SK-N-SH (cell line): ENCODE data around the gene FSHR. TPM values are rescaled to one million over a fixed set of nuclear protein-coding genes. Genes with fewer than 3 reads are reported as not detected.

ENCODE experiments used
- CTCF ChIA-PET: fragments of 300-600, 350-600 bp; formaldehyde crosslinking; extraction: SDS; loops from one replicate; lab custom pipeline; 2021; lab: Yijun Ruan, JAX
- POLR2A ChIA-PET: fragments of 350-600 bp; sonication (Branson Sonifier 250); formaldehyde crosslinking; extraction: SDS; loops from one replicate; lab custom pipeline; 2020; ENCODE audit warnings: antibody characterized with exemption, inconsistent platforms; lab: Yijun Ruan, JAX
- DNase-seq: peaks from one replicate; pipeline ENCODE4 v3.0.0; 2012
- H2AFZ ChIP-seq: fragments of 200-600 bp; sonication (generic); 2 replicates; pipeline ENCODE4 v1.8.1; 2016; ENCODE audit warnings: antibody characterized with exemption, mild to moderate bottlenecking, low read depth
- H3F3A ChIP-seq: fragments of 200-600 bp; sonication (generic); replicated peaks from 2 replicates; pipeline ENCODE3; 2016; ENCODE audit warnings: antibody characterized with exemption, mild to moderate bottlenecking; ENCODE audit not compliant: insufficient read depth
- H3K27ac ChIP-seq, 2 experiments: fragments of 200-500 bp in 1 of 2; fragments of 200-600 bp in 1 of 2; sonication (Bioruptor generic) in 1 of 2; sonication (generic), shearing (Covaris generic) in 1 of 2; 2 replicates each; pipeline versions ENCODE4 v1.5.1 to v1.6.1; 2014 to 2016; ENCODE audit warnings: low read depth in 2 of 2, inconsistent platforms in 1 of 2, low read length in 1 of 2, mild to moderate bottlenecking in 1 of 2, mixed read lengths in 1 of 2
- H3K27me3 ChIP-seq: fragments of 200-600 bp; sonication (generic), shearing (Covaris generic); 2 replicates; pipeline ENCODE4 v1.6.1; 2016; ENCODE audit warnings: mixed run types; ENCODE audit not compliant: insufficient read depth
- H3K36me3 ChIP-seq, 2 experiments: fragments of 200-500 bp in 1 of 2; fragments of 200-600 bp in 1 of 2; sonication (Bioruptor generic) in 1 of 2; sonication (generic) in 1 of 2; replicated peaks in 1 of 2; 2 replicates each; pipeline versions ENCODE3 to v1.5.1; 2014 to 2016; ENCODE audit warnings: low read length in 1 of 2, mild to moderate bottlenecking in 1 of 2; ENCODE audit not compliant: insufficient read depth in 2 of 2, control insufficient read depth in 1 of 2
- H3K4me1 ChIP-seq, 2 experiments: fragments of 200-500 bp in 1 of 2; fragments of 200-600 bp in 1 of 2; sonication (Bioruptor generic) in 1 of 2; sonication (generic), shearing (Covaris generic) in 1 of 2; 2 replicates each; pipeline versions ENCODE4 v1.5.1 to v1.6.1; 2014 to 2016; ENCODE audit warnings: low read depth in 1 of 2, low read length in 1 of 2, mixed run types in 1 of 2; ENCODE audit not compliant: insufficient read depth in 2 of 2, control insufficient read depth in 1 of 2
- H3K4me2 ChIP-seq: fragments of 200-600 bp; sonication (generic), shearing (Covaris generic); 2 replicates; pipeline ENCODE4 v1.6.1; 2017; ENCODE audit warnings: mixed run types
- H3K4me3 ChIP-seq, 2 experiments: fragments of 200-500 bp in 1 of 2; fragments of 200-600 bp in 1 of 2; sonication (Bioruptor generic) in 1 of 2; sonication (generic), shearing (Covaris generic) in 1 of 2; 2 replicates each; pipeline versions ENCODE4 v1.5.1 to v1.8.1; 2014 to 2016; ENCODE audit warnings: low read depth in 2 of 2, inconsistent platforms in 1 of 2, low read length in 1 of 2, mild to moderate bottlenecking in 1 of 2, mixed read lengths in 1 of 2, moderate library complexity in 1 of 2
- H3K79me2 ChIP-seq: fragments of 200-600 bp; sonication (generic); 2 replicates; pipeline ENCODE4 v1.8.1; 2017; ENCODE audit warnings: mild to moderate bottlenecking; ENCODE audit not compliant: insufficient read depth
- H3K9ac ChIP-seq: fragments of 200-600 bp; sonication (generic); 2 replicates; pipeline ENCODE4 v1.6.1; 2017; ENCODE audit warnings: mixed run types
- H3K9me2 ChIP-seq: fragments of 200-600 bp; sonication (generic); 2 replicates; pipeline ENCODE4 v1.6.1; 2017; ENCODE audit warnings: mixed run types
- H3K9me3 ChIP-seq: fragments of 200-600 bp; sonication (generic); 2 replicates; pipeline ENCODE4 v1.6.1; 2017; ENCODE audit warnings: mixed run types, mild to moderate bottlenecking, moderate library complexity
- H4K20me1 ChIP-seq: fragments of 200-600 bp; sonication (generic); 2 replicates; pipeline ENCODE4 v1.6.1; 2017; ENCODE audit warnings: mild to moderate bottlenecking, mixed run types; ENCODE audit not compliant: insufficient read depth
- CHD2 ChIP-seq: fragments of 150-350 bp; IDR thresholded peaks from 2 replicates; pipeline ENCODE4 v1.6.1; 2018; ENCODE audit warnings: low read length; ENCODE audit not compliant: partially characterized antibody
- CTCF ChIP-seq: fragments of 200-600 bp; sonication (generic); IDR thresholded peaks from 2 replicates; pipeline ENCODE4 v1.6.1; 2017; ENCODE audit warnings: antibody characterized with exemption, mild to moderate bottlenecking, moderate library complexity
- EZH2phosphoT487 ChIP-seq: fragments of 200-600 bp; sonication (generic); IDR thresholded peaks from 2 replicates; pipeline ENCODE4 v1.6.1; 2017; ENCODE audit warnings: low read depth, mixed run types, mild to moderate bottlenecking, antibody characterized with exemption, moderate library complexity, borderline replicate concordance
- FOSL2 ChIP-seq: IDR thresholded peaks from 2 replicates; pipeline ENCODE4 v1.4.0; 2012; ENCODE audit warnings: low read depth, mild to moderate bottlenecking, moderate library complexity, borderline replicate concordance
- FOXJ3 ChIP-seq: sonication (generic); formaldehyde crosslinking; IDR thresholded peaks from 2 replicates; pipeline ENCODE4 v1.5.1; 2020; ENCODE audit warnings: mild to moderate bottlenecking, missing genetic modification reagents
- FOXM1 ChIP-seq: IDR thresholded peaks from 2 replicates; pipeline ENCODE4 v1.4.0; 2012; ENCODE audit warnings: low read depth, mild to moderate bottlenecking
- GABPA ChIP-seq: IDR thresholded peaks from 2 replicates; pipeline ENCODE4 v1.4.0; 2012; ENCODE audit warnings: low read depth, mild to moderate bottlenecking
- IRF3 ChIP-seq: fragments of 150-350 bp; IDR thresholded peaks from 2 replicates; pipeline ENCODE4 v1.6.1; 2016; ENCODE audit warnings: mild to moderate bottlenecking, low read depth, low read length
- JUND ChIP-seq: IDR thresholded peaks from 2 replicates; pipeline ENCODE4 v1.4.0; 2012
- MAX ChIP-seq: IDR thresholded peaks from 2 replicates; pipeline ENCODE4 v1.4.0; 2012; ENCODE audit warnings: low read depth
- MXI1 ChIP-seq: IDR thresholded peaks from 2 replicates; pipeline ENCODE4 v1.6.1; 2012; ENCODE audit warnings: mild to moderate bottlenecking, low read depth, low read length, improper control_type of control experiment
- RAD21 ChIP-seq: IDR thresholded peaks from 2 replicates; pipeline ENCODE4 v1.6.1; 2012; ENCODE audit warnings: mild to moderate bottlenecking, low read length
- RCOR1 ChIP-seq: fragments of 150-350 bp; IDR thresholded peaks from 2 replicates; pipeline ENCODE4 v1.6.1; 2017; ENCODE audit warnings: antibody characterized with exemption, low read length
- RXRA ChIP-seq: IDR thresholded peaks from 2 replicates; pipeline ENCODE4 v1.4.0; 2012; ENCODE audit warnings: low read depth, mild to moderate bottlenecking, borderline replicate concordance
- SIN3A ChIP-seq: IDR thresholded peaks from 2 replicates; pipeline ENCODE4 v1.6.1; 2012; ENCODE audit warnings: low read depth, mild to moderate bottlenecking, low read length, moderate library complexity, borderline replicate concordance
- SMC3 ChIP-seq: IDR thresholded peaks from 2 replicates; pipeline ENCODE4 v1.6.1; 2012; ENCODE audit warnings: low read depth, low read length, improper control_type of control experiment
- TAF1 ChIP-seq: IDR thresholded peaks from 2 replicates; pipeline ENCODE4 v1.6.1; 2012; ENCODE audit warnings: low read depth, mild to moderate bottlenecking, low read length, moderate library complexity, borderline replicate concordance
- TEAD4 ChIP-seq: IDR thresholded peaks from 2 replicates; pipeline ENCODE4 v1.4.0; 2012; ENCODE audit warnings: mild to moderate bottlenecking, borderline replicate concordance; ENCODE audit not compliant: insufficient read depth
- USF1 ChIP-seq: IDR thresholded peaks from 2 replicates; pipeline ENCODE4 v1.4.0; 2012; ENCODE audit warnings: low read depth, borderline replicate concordance
- YY1 ChIP-seq: IDR thresholded peaks from 2 replicates; pipeline ENCODE4 v1.4.0; 2012; ENCODE audit warnings: low read depth, mild to moderate bottlenecking
- WGBS: methylation state at CpG from one replicate; pipeline ENCODE4 v1.1.6; 2017; ENCODE audit warnings: low lambda C conversion rate; 5-methylcytosine and 5-hydroxymethylcytosine counted together
- polyA plus RNA-seq, 3 experiments: library from polyadenylated mRNA; depleted of rRNA; stranded (reverse); fragments of >200 nt; gene quantifications; 2 replicates each; pipeline ENCODE4 v1.2.3, GENCODE V29; 2012

FSHR gene
- polyA plus RNA-seq, 1 of the 3 experiments (the other 2 are of a cell fraction): not detected

- no peak overlapping the region for H3K4me2 ChIP-seq
- no peak overlapping the region for H3K9ac ChIP-seq
- H3K9me2 ChIP-seq: no peaks in the 10 kb centered on the region
- no peaks in the 10 kb centered on the region for H4K20me1 ChIP-seq
- no peaks in the 10 kb centered on the region for H3K36me3 ChIP-seq
- no peaks in the 10 kb centered on the region for H3K4me1 ChIP-seq
- no peaks in the 10 kb centered on the region for H3F3A ChIP-seq
- H3K79me2 ChIP-seq: no peaks in the 10 kb centered on the region
- H2AFZ ChIP-seq: no peak overlapping the region
- H3K27me3 ChIP-seq: no peaks in the 10 kb centered on the region
- CTCF ChIA-PET: interaction anchor here (1.0 kb wide), 1 partner anchor 10 kb away, joined by 4 read pairs; no protein-coding TSS in a partner anchor
- 39% methylated on average over 8 of the region's 10 CpGs for WGBS
- H3K9me3 ChIP-seq: peaks cover 4% of the 10 kb centered on the region; the same call in 1 of the 2 replicates
- no peak overlapping the region for H3K27ac ChIP-seq
- no peak overlapping the region for H3K4me3 ChIP-seq
- POLR2A ChIA-PET: no interaction called here
- DNase-seq: no peak
- TF ChIP-seq FOSL2 (no peak), EZH2phosphoT487 (no peak), SMC3 (no peak), IRF3 (no peak), FOXJ3 (CRISPR knock-in tag) (no peak), FOXM1 (no peak), MXI1 (no peak), TAF1 (no peak), JUND (no peak), CTCF (no peak), CHD2 (no peak), TEAD4 (no peak), GABPA (no peak), RXRA (no peak), RCOR1 (no peak), YY1 (no peak), SIN3A (no peak), USF1 (no peak), MAX (no peak), RAD21 (no peak)
Observed at GRCh38 chr2:49186050-49186648, 31.8 kb upstream of the FSHR start.
